PC-9 (cell line): Measurements from ENCODE around the gene ZNF467. TPM values are rescaled to one million over a fixed set of nuclear protein-coding genes. Genes with fewer than 3 reads are reported as not detected.
A peak's percentile ranks its signal among the peaks of the same experiment; 100 is the strongest.

Experiments used
- BruUV-seq: library from RNA; stranded (reverse); fragments of 400-500 nt; replicated peaks from 2 replicates; lab custom pipeline; 2021; lab: Mats Ljungman, UMichigan
- CTCF ChIA-PET: fragments of 300-600 bp; sonication (Branson Sonifier 250); formaldehyde crosslinking; loops from one replicate; lab custom pipeline; 2022; ENCODE audit warnings: antibody characterized with exemption; lab: Charles Lee
- POLR2A ChIA-PET: fragments of 300-600 bp; sonication (Branson Sonifier 250); formaldehyde crosslinking; loops from one replicate; lab custom pipeline; 2022; ENCODE audit warnings: antibody characterized with exemption; ENCODE audit not compliant: unreplicated experiment; lab: Charles Lee
- DNase-seq, 2 experiments: peaks; one replicate each; pipeline versions ENCODE4 v3.0.0 to v3.0.0-alpha.2; 2015 to 2022; ENCODE audit warnings: mixed read lengths in 1 of 2
- H2AFZ ChIP-seq: fragments of 200-600 bp; sonication (generic); 2 replicates; pipeline ENCODE4 v1.8.1; 2017; ENCODE audit warnings: antibody characterized with exemption
- H3F3A ChIP-seq: fragments of 200-600 bp; sonication (generic); 2 replicates; pipeline ENCODE4 v1.8.1; 2017; ENCODE audit warnings: antibody characterized with exemption, mild to moderate bottlenecking, low read depth; ENCODE audit not compliant: insufficient read depth
- H3K27ac ChIP-seq: fragments of 200-600 bp; sonication (generic); 2 replicates; pipeline ENCODE4 v1.6.1; 2016; ENCODE audit warnings: mixed run types
- H3K27me3 ChIP-seq: fragments of 200-600 bp; sonication (generic); 2 replicates; pipeline ENCODE4 v1.6.1; 2016; ENCODE audit warnings: low read depth, mixed run types; ENCODE audit not compliant: insufficient read depth
- H3K36me3 ChIP-seq: fragments of 200-600 bp; sonication (generic); 2 replicates; pipeline ENCODE4 v1.6.1; 2016; ENCODE audit warnings: low read depth, mixed run types
- H3K4me1 ChIP-seq: fragments of 200-600 bp; sonication (generic); replicated peaks from 2 replicates; pipeline ENCODE4 v1.6.1; 2016; ENCODE audit warnings: mixed run types; ENCODE audit not compliant: insufficient read depth
- H3K4me2 ChIP-seq: fragments of 200-600 bp; sonication (generic); 2 replicates; pipeline ENCODE4 v1.6.1; 2017; ENCODE audit warnings: mixed run types
- H3K4me3 ChIP-seq: fragments of 200-600 bp; sonication (generic); 2 replicates; pipeline ENCODE4 v1.6.1; 2016; ENCODE audit warnings: mixed run types
- H3K79me2 ChIP-seq: fragments of 200-600 bp; sonication (generic); 2 replicates; pipeline ENCODE4 v1.6.1; 2017; ENCODE audit warnings: low read depth, mixed run types
- H3K9me2 ChIP-seq: fragments of 200-600 bp; sonication (generic); 2 replicates; pipeline ENCODE4 v1.8.1; 2017; ENCODE audit warnings: mild to moderate bottlenecking; ENCODE audit not compliant: insufficient read depth
- H3K9me3 ChIP-seq: fragments of 200-600 bp; sonication (generic); 2 replicates; pipeline ENCODE4 v1.8.1; 2016; ENCODE audit warnings: low read depth; ENCODE audit not compliant: insufficient read depth
- H4K20me1 ChIP-seq: fragments of 200-600 bp; sonication (generic); 2 replicates; pipeline ENCODE4 v1.8.1; 2017; ENCODE audit not compliant: insufficient read depth
- EZH2 ChIP-seq: fragments of 200-600 bp; sonication (generic); IDR thresholded peaks from 2 replicates; pipeline ENCODE4 v1.8.0; 2017; ENCODE audit warnings: antibody characterized with exemption, low read depth
- intact Hi-C: fragments of 100-400 bp; cut with micrococcal nuclease; formaldehyde crosslinking; loops from one replicate; pipeline ENCODE4 v1.10.0; 2022; ENCODE audit not compliant: unreplicated experiment
- total RNA-seq: library from RNA; stranded (reverse); gene quantifications from 2 replicates; pipeline ENCODE4 v1.2.3, GENCODE V29; 2021
- TF ChIP-seq, protein P1 (sequence below): fragments of 200-600 bp; sonication (generic); conservative IDR thresholded peaks from 2 replicates; pipeline ENCODE4 v1.6.1; 2017; ENCODE audit warnings: mixed run types, antibody characterized with exemption, mild to moderate bottlenecking, moderate library complexity

ZNF467 gene
- total RNA-seq, 1 experiment from 2014 or later = 6.6 TPM

GRCh38 chr7:149736478-149737360, 36.7 kb downstream of the ZNF467 start:
- Histone ChIP-seq H3K36me3 (no peaks in the 10 kb centered on the region), H3K79me2 (no peaks in the 10 kb centered on the region), H3K4me1 (peaks cover 15% of the 10 kb centered on the region), H3K27ac (no peak overlapping the region), H3K9me3 (no peaks in the 10 kb centered on the region), H3K9me2 (no peaks in the 10 kb centered on the region), H4K20me1 (no peaks in the 10 kb centered on the region), H3K4me3 (no peak overlapping the region), H3F3A (peaks cover 4% of the 10 kb centered on the region; the same call in 1 of the 2 replicates), H3K27me3 (no peaks in the 10 kb centered on the region), H3K4me2 (no peak overlapping the region), H2AFZ (no peak overlapping the region)
- TF ChIP-seq EZH2 = no peak
- TF ChIP-seq, protein P1, sequence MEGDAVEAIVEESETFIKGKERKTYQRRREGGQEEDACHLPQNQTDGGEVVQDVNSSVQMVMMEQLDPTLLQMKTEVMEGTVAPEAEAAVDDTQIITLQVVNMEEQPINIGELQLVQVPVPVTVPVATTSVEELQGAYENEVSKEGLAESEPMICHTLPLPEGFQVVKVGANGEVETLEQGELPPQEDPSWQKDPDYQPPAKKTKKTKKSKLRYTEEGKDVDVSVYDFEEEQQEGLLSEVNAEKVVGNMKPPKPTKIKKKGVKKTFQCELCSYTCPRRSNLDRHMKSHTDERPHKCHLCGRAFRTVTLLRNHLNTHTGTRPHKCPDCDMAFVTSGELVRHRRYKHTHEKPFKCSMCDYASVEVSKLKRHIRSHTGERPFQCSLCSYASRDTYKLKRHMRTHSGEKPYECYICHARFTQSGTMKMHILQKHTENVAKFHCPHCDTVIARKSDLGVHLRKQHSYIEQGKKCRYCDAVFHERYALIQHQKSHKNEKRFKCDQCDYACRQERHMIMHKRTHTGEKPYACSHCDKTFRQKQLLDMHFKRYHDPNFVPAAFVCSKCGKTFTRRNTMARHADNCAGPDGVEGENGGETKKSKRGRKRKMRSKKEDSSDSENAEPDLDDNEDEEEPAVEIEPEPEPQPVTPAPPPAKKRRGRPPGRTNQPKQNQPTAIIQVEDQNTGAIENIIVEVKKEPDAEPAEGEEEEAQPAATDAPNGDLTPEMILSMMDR = no peak
- ChIA-PET POLR2A (no interaction called here), CTCF (interaction anchor here (0.6 kb wide), 1 partner anchor 33 kb away, joined by 5 read pairs; no protein-coding TSS in a partner anchor)
- no peak for DNase-seq
- intact Hi-C loops = no loop called here
- TSS peak; percentile 31 for BruUV-seq

DNA sequence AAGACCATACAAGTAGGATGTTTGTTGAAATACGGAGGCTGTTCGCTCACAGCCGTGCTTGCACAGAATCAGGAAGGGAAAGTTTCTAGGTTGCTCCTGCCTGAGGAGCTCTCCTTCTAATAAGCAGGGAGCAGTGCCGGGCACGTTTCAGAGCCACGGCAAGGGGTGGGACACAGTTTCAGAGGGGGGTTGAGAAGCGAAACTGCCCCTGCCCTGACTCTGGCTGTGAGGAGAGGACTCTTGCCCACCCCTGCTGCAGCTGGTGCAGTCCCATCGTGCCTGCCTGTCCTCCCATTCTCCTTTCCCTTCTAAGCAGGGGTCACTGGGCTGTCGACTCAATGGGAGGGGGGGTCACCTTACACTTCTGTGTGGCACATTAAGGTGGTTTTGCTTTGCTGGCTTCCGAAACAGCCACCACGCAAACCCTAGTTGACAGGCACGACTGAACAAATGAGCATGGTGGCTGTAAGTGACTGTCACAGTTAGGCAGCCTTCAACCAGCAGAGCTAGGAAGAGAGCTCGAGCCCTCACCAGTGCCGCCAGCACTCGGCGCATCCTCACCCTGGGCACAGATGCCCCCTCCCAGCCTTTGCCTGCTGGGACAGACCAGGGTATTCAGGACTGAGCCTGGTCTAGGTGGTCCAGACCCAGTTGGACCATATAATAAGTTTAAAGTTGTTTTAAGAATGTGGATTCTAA, 37.5 kb downstream of the ZNF467 start:
- no peaks in the 10 kb centered on the region for H3K27me3 ChIP-seq
- H2AFZ ChIP-seq = no peak overlapping the region
- H3K4me2 ChIP-seq = no peak overlapping the region
- no peak overlapping the region for H3K27ac ChIP-seq
- H3K36me3 ChIP-seq = no peaks in the 10 kb centered on the region
- H3K79me2 ChIP-seq = no peaks in the 10 kb centered on the region
- TF ChIP-seq, protein P1 = no peak
- no peak for TF ChIP-seq EZH2
- no peaks in the 10 kb centered on the region for H3K9me3 ChIP-seq
- H4K20me1 ChIP-seq = no peaks in the 10 kb centered on the region
- POLR2A ChIA-PET = interaction anchor here (0.7 kb wide), 1 partner anchor 887 kb away, joined by 3 read pairs; no protein-coding TSS in a partner anchor
- H3F3A ChIP-seq = peaks cover 4% of the 10 kb centered on the region; the same call in 1 of the 2 replicates
- intact Hi-C loops = no loop called here
- H3K9me2 ChIP-seq = no peaks in the 10 kb centered on the region
- H3K4me1 ChIP-seq = peaks cover 15% of the 10 kb centered on the region
- no peak overlapping the region for H3K4me3 ChIP-seq
- DNase-seq = no peak
- CTCF ChIA-PET = interaction anchor here (0.6 kb wide), 1 partner anchor 34 kb away, joined by 5 read pairs; no protein-coding TSS in a partner anchor
- no TSS peak for BruUV-seq

DNA sequence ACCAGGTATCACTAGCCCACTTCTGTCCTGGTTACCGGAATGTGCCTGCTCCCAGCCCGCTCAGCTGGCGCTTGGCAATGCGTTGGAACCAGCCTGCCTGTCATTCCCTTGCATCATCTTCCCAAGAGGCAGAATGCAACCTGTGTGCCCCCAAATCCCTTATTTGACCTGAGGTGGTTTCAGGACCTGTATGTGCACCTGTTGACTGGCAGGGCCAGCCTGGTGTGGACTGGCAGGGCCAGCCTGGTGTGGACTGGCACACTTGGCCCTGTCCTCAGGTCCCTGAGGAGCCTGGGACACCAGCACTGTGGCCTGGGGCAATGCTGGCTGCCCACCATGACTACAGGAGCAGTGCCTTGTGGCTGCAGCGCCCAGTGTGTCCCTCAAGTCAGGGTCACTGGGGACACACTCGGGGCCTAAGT, 38.2 kb downstream of the ZNF467 start:
- Histone ChIP-seq H3K4me1 (peaks cover 15% of the 10 kb centered on the region), H3K4me3 (no peak overlapping the region), H3K27ac (no peak overlapping the region), H4K20me1 (no peaks in the 10 kb centered on the region), H3K27me3 (no peaks in the 10 kb centered on the region), H3K4me2 (peak overlapping the region; percentile 18), H3K79me2 (no peaks in the 10 kb centered on the region), H3K9me3 (no peaks in the 10 kb centered on the region), H3K36me3 (no peaks in the 10 kb centered on the region), H3K9me2 (no peaks in the 10 kb centered on the region), H2AFZ (no peak overlapping the region), H3F3A (peaks cover 4% of the 10 kb centered on the region; the same call in 1 of the 2 replicates)
- ChIA-PET CTCF (no interaction called here), POLR2A (no interaction called here)
- BruUV-seq = no TSS peak
- intact Hi-C loops = no loop called here
- TF ChIP-seq, protein P1 = no peak
- no peak for TF ChIP-seq EZH2
- DNase-seq = peak in 1 of 2 experiments; percentile 47
